Measurements from ENCODE around the gene TP53I13.

TP53I13 gene

DNA sequence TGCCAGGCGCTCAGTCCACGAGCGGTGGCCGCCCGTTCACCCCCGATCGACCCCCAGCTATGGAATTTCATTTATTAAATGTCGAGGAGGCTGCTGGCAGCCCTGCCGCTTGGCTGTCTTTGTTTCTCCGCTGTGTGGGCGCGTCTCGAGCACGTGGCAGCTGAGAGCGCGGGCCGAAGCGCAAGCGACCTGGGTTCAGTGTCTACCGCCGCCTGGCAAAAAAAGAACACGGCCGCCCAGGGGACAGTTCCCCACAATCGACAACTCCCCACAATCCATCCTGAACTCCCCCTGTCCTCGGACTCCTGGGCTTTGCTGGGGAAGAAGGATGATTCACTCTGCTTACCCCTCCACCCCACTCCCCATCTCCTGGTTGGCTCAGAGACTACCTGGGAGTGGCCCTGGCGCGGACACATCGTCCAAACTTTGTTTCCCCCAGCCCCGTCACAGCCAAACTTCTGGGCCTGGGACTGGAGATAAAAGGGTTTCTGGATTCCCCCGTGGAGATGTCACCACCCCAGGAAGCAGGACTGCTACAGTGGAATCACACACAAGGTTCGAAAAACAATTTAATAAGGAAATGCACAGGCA lies 22.7 kb downstream of the TP53I13 start:
- Mint-ChIP-seq H3K9me3 (no peaks in the 10 kb centered on the region), H3K27me3 (ENCODE audit: low read depth, poor library complexity) (peaks cover 13% of the 10 kb centered on the region), H3K4me3 (peak overlapping the region; percentile 84), H3K27ac (no peak overlapping the region), H3K4me1 (peaks cover 67% of the 10 kb centered on the region), H3K36me3 (ENCODE audit: low read depth) (no peaks in the 10 kb centered on the region)
- peak; percentile 54 for DNase-seq
- TF ChIP-seq, protein P1, sequence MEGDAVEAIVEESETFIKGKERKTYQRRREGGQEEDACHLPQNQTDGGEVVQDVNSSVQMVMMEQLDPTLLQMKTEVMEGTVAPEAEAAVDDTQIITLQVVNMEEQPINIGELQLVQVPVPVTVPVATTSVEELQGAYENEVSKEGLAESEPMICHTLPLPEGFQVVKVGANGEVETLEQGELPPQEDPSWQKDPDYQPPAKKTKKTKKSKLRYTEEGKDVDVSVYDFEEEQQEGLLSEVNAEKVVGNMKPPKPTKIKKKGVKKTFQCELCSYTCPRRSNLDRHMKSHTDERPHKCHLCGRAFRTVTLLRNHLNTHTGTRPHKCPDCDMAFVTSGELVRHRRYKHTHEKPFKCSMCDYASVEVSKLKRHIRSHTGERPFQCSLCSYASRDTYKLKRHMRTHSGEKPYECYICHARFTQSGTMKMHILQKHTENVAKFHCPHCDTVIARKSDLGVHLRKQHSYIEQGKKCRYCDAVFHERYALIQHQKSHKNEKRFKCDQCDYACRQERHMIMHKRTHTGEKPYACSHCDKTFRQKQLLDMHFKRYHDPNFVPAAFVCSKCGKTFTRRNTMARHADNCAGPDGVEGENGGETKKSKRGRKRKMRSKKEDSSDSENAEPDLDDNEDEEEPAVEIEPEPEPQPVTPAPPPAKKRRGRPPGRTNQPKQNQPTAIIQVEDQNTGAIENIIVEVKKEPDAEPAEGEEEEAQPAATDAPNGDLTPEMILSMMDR (IDR thresholded peaks at IDR 0.05) = no peak

DNA sequence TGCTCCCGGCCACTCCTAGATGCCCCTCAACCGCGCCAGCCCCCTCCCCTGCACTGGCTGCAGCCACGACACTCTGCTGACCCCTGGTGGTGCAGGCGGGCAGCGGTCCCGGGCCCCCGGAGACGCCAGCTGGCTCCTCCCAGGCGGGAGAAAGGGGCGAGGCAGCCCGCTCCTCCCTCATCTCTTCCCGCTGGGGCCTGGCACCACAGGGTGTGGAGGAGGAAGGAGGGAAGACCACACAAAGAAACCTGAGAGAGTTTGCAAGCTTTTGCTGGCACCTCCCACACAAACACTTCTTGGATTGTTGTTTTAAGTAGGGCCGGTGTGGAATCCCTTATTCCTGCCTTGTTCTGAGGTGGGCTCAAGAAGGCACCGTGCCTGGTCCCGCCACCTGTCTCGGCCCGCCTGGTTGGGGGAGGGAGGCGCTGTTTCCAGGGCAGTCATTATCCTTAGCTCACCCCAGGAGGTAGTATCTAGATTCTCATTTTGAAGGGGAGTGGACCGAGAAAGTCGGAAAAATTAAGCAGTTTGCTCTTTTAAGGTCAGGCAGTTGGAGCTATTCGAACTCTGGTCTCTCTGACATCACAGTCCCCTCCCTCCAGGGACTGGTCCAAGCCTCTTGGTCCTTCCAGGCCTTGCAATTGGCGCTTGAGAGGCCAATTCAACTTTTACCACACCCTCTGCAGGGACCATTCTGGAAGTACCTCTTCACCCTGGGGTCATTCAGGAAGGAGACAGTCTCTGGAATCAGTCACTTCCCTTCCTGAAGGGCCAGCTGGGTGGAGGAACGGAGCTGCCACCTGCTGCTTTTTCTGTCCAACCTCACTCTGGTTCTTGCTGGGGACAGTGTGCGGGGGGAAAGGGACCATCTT lies 23.5 kb downstream of the TP53I13 start:
- H3K9me3 Mint-ChIP-seq = no peaks in the 10 kb centered on the region
- no peak overlapping the region for H3K27ac Mint-ChIP-seq
- H3K4me3 Mint-ChIP-seq = peak overlapping the region; percentile 84
- H3K36me3 Mint-ChIP-seq (ENCODE audit: low read depth) = no peaks in the 10 kb centered on the region
- DNase-seq = peak; percentile 99
- H3K27me3 Mint-ChIP-seq (ENCODE audit: low read depth, poor library complexity) = peaks cover 13% of the 10 kb centered on the region
- peaks cover 72% of the 10 kb centered on the region for H3K4me1 Mint-ChIP-seq
- TF ChIP-seq, protein P1 (IDR thresholded peaks at IDR 0.05) = peak; percentile 99

DNA sequence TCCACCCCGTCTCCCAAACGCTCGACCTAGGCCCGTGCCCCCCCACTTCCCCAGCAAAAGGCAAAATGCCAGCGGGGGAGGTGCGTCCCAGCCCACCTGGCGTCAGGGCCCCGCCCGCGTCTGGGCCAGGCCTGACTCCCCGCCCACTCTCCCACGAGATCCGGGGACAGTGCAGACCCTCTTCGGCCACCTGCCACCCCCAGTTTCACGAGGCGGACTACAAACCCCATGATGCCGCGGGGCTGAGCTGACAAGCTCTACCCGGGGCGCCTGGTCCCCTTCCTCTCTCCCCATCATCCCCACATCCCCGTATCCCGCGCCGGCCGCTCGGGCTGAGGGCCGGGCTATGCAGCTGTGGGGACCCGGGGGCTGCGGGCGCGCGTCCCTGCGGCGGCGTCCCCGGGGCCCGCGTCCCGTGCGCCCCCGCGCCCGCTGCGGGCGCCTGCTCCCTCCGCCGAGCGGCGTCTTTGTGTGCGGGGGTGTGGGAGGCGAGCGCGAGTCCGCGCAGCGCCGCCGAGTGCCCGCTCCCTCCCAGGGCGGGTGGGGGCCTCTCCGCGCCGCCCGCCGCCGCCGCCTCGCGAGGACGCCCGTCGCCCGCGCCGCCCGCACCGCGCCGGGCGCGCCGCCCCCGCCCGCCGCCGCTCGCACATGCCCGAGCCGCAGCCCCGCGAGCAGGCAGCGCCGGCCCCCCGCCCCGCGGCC lies 24.5 kb downstream of the TP53I13 start, which contains the start of gene ANKRD13B:
TSS of gene ANKRD13B (plus strand) at position 283 of the 702 bp plus-strand sequence. CDS start 490 bp downstream, outside the sequence.
- Mint-ChIP-seq H3K36me3 (ENCODE audit: low read depth) (no peaks in the 10 kb centered on the region), H3K9me3 (no peaks in the 10 kb centered on the region), H3K4me3 (peak within 1 kb of the TSS; percentile 84), H3K27ac (no peak within 1 kb of the TSS), H3K27me3 (ENCODE audit: low read depth, poor library complexity) (peaks cover 13% of the 10 kb centered on the region), H3K4me1 (peaks cover 74% of the 10 kb centered on the region)
- DNase-seq = peak; percentile 55
- TF ChIP-seq, protein P1 (IDR thresholded peaks at IDR 0.05) = no peak

DNA sequence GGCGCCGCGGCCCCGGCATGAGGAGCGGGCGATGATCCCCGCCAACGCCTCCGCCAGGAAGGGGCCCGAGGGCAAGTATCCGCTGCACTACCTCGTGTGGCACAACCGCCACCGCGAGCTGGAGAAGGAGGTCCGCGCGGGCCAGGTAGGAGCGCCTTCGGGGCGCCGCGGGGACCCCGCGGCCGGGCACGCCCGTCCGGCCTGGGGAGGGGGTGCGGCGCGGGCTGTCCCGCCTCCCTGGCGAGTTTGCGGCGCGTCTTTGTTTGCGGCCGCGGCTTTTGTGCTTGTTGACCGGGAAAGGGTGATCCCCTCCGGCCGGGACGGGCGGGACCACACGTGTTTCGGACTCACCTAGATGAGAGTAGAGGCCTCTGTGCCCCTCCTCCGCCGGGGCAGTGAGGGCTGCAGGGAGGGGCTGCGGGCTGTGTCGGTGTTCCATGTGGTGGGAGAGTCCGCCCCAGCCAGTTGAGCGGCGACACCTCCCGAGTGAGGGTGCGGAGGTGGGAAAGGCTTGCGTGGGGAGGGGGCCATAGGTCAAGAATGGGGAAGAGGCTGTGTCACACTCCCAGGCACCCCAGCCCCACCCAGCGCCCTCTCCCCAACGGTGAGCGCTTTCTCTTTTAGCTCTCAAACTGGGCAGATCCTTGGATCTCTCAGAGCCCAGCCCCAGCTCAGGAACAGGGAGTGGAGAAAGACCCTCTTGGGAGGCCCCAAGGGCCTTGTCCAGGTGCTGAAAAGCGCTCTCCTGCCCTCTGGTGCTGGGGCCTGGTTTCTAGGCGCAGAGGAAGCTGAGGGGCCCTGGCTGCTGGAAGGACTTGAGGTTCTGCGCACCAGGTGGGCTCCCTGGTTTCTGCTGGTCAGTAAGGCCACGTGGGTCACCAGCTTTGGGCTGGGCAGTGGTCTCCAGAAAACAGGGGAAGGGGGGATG lies 25.4 kb downstream of the TP53I13 start:
- Mint-ChIP-seq H3K27me3 (ENCODE audit: low read depth, poor library complexity) (peaks cover 13% of the 10 kb centered on the region), H3K9me3 (no peaks in the 10 kb centered on the region), H3K36me3 (ENCODE audit: low read depth) (no peaks in the 10 kb centered on the region), H3K4me3 (peak overlapping the region; percentile 77), H3K27ac (no peak overlapping the region), H3K4me1 (peaks cover 75% of the 10 kb centered on the region)
- peak; percentile 57 for DNase-seq
- TF ChIP-seq, protein P1 (IDR thresholded peaks at IDR 0.05) = no peak

DNA sequence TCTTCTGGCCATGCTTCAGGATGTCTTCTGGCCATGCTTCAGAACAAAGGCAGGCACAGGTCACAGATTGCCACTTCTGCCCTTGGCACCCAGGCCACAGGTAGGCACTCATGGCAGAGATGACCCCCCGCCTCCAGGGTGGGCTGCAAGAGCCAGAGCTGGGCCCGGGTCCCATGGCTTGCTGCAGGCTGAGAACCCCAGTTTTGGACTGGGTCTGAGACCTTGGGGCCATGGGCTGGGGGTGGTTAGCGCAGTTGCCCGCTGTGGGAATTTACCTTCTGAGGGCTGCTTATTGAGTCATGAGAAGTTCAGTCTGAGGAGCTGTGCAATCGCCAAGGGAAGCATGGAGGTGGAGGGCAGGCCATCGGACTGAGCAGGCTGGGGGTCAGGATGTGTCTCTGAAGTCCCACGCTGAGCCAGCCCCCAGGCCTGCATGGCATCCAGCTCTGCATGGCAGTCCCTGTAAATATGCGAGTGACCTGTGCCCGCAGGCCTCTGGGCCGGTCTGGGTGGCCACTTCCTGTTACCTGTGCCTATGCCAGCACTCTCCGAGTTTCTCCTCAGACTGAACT lies 26.1 kb downstream of the TP53I13 start:
- TF ChIP-seq, protein P1 (IDR thresholded peaks at IDR 0.05) = no peak
- Mint-ChIP-seq H3K4me3 (peak overlapping the region; percentile 77), H3K36me3 (ENCODE audit: low read depth) (no peaks in the 10 kb centered on the region), H3K9me3 (no peaks in the 10 kb centered on the region), H3K4me1 (peaks cover 83% of the 10 kb centered on the region), H3K27ac (no peak overlapping the region), H3K27me3 (ENCODE audit: low read depth, poor library complexity) (peaks cover 13% of the 10 kb centered on the region)
- peak; percentile 4 for DNase-seq
